Stimulated activated CD4-positive, alpha-beta T cell treated with anti-CD3 and anti-CD28 coated beads, Interleukin-1b, Interleukin-23, amount 100 ng/mL, for 1 hour (primary cell): Measurements from ENCODE around the gene PHLDB1.

ENCODE experiments used
- DNase-seq, 2 donors: peaks; one replicate each; pipeline ENCODE4 v3.0.0-alpha.2; 2020; ENCODE audit warnings: low read depth in 2 of 2

PHLDB1 gene

DNA sequence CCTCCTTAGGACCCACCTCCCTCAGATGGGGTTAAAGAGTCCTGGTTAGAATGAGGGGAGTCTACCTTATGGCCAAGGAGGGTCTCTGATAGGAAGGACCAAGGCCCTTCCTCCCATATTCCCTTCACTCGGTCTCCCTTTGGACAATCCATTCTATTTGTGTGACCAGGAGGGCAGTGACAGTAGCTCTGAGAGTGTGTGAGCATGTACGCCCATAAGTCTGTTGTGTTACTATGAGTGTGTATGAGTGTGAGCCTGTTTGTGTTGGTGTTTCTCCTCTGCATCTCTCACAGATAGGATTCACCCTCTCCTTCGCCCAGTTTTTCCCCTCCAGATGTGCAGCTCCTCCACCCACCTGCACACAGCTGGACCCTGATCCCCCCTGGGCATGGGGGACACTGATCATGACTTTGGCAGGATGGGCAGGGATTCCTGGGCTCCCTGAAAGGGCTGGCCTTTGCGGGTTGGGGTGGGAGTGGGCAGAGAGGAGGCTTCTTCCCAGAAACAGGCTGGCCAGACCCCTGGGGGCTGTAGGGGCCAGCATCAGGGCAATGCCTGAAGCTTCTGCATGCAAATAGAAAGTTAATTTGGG lies 14.5 kb downstream of the PHLDB1 start:
- DNase-seq, result no peak

DNA sequence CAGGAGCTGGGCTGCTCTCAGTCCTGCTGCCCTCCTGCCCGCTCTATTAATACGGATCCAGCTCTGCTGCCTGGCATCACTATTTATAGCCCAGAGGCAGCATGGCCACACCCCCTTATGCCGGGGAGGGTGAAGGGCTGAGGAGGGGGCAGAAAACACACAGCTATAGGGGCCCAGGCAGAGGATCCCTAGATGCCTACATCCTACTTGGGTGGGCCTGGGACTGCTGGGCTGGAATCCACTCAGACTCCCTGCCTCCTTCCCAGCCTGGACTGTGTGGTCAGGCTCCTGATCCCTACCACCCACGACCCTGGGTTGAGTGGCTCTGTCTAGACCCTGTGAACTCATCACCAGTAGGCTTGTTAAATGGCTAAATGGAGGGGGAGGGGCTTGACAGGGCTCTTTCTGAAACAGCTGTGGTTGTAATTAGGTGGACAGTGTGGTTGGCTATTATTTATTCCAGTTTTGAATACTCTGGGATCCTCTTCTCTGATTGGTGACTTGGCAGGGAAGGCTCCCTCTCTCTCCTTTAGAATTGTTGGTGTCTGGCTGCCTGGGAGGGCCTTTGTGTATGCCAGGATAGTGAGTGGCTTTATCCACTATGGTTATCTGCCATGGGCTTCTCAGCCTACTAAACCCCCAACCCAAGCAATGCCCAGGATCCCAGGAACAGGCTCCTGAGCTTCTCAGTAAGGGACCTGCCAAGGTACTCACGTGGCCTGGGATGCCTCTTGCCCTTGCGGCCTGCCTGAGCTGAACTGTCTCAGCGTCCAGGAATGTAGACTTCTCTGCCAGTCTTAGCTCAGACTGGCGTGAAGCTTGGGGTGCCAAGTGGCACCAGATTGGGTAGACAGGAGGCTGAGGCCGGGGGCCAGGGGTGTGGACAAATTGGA lies 15.2 kb downstream of the PHLDB1 start:
- DNase-seq, result no peak

DNA sequence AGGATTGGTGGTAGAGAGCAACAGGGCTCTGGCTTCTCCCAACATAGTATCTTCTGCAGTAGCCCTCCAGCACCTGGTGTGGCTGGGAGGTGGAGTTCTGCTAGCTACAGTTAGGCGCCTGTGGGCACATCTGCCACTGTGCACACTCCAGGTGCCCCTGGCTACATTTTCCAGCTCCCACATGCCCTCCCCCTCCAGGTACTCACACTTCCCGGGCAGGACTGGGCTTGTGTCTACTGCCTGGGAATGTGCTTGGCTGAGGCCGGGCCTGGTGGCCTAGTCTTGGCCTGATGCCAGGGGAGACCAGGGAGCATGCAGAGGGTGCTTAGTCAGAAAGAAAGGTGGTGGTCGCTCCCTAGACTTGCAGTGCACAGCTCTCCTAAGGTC lies 15.8 kb downstream of the PHLDB1 start:
- no peak for DNase-seq

DNA sequence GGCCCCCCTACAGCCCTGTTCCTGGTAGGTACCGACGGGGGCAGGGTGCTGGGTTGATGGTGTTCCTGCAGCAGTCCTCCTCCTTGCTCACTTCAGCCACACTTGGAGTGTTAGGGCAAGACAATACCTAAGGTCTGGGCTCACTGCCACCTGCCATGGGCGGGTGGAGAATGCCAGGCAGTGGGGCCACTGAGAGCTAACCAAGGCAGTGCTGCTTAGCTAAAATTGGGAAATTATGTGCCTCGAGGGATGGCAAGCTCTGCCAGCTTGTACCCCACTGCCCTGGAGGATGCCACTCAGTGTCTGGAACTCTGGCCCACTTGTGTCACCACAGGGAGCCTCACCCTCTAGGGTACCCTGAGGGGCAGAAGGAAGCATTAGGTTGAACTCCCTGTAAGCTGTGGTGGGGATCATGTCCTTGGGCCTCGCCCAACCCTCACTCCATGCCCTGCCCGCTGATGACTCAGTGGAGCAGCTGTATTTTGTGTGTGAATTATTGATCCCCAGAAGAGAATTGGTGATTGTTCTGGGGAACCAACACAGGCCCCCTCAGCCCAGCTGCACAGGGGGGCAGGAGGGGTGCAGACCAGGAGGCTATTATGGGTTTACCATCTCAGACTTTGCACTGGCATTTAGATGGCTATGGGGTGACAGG lies 17.7 kb downstream of the PHLDB1 start:
- DNase-seq, result no peak

DNA sequence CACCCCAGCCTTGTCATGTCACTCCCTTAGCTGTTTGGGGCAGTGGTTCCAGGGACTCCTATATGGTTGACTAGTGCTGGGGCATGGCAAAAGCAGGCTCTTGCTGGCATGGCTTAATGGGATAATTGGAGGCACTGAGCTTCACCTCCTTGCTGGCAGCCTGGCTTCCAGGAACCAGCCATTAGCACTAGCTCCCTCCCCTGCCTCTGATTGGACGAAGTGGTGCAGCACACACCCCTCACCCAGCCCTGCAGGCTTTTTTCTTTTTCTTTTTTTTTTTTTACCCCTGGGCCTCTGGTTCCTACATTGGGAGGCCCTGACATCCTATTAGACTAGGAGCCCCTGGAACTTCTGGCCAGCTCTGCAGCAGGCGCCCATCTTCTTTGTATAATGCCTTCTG lies 18.6 kb downstream of the PHLDB1 start:
- no peak for DNase-seq

DNA sequence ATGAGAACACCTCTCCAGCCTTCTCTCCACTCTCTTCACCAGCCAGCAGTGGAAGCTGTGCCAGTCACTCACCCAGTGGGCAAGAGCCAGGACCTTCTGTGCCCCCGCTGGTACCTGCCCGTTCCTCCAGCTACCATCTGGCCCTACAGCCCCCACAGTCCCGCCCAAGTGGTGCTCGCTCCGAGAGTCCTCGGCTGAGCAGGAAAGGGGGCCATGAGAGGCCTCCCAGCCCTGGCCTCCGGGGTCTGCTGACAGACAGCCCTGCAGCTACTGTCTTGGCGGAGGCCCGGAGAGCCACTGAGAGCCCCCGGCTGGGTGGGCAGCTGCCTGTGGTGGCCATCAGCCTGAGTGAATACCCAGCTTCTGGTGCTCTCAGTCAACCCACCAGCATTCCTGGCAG lies 20.2 kb downstream of the PHLDB1 start:
- DNase-seq, result no peak

DNA sequence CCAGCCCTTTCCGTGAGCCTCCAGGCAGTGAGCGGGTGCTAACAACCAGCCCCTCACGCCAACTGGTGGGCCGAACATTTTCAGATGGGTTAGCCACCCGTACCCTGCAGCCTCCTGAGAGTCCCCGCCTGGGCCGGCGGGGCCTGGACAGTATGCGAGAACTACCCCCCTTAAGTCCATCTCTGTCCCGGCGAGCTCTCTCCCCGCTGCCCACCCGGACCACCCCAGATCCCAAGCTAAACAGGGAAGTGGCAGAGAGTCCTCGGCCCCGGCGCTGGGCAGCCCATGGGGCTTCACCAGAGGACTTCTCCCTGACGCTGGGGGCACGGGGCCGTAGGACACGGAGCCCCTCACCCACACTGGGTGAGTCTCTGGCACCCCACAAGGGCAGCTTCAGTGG lies 20.6 kb downstream of the PHLDB1 start:
- no peak for DNase-seq

DNA sequence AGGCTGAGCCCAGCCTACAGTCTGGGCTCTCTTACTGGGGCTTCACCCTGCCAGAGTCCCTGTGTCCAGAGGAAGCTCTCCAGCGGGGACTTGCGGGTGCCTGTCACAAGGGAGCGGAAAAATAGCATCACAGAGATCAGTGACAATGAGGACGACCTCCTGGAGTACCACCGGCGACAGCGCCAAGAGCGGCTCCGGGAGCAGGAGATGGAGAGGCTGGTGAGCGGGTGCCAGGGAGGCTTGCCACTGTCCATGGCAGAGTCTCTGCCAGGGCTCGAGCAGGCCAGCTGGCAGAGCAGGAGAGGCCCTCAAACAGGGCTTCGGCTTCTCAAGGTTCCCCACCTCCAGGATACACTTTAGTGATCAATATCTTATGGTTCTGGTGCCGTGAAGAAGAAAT lies 21.0 kb downstream of the PHLDB1 start:
- no peak for DNase-seq

DNA sequence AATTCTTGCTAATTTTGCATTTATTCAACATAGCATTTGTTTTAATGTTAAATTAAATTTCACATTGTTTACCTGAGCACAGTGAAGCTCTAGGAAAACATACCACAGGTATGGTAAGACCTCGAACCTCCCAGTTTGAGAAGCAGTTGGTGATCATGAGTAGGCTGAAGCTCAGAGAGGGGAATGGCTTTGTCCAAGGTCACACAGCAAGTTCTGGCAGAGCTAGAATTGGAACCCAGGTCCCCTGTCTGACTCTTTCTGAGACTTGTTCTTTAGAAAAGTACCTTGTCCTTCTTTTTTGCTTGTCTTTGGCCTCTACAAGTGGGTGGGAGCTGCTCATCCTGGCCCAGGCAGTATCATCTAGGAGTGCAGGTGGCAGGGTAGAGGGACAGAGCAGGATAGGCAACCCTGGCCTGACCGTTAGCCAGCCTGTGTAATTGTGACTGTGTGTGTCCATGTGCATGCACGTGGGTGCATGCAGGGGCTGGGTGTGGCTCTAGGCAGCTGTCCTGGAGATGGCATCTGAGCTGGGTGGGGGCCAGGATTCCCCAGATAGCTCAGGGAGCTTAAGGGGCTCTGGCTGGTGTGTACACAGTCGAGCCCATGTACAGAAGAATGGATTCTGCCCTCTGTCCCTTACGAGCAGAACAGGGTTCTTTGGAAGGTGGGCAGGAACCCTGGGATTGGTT lies 21.6 kb downstream of the PHLDB1 start:
- DNase-seq, result no peak

DNA sequence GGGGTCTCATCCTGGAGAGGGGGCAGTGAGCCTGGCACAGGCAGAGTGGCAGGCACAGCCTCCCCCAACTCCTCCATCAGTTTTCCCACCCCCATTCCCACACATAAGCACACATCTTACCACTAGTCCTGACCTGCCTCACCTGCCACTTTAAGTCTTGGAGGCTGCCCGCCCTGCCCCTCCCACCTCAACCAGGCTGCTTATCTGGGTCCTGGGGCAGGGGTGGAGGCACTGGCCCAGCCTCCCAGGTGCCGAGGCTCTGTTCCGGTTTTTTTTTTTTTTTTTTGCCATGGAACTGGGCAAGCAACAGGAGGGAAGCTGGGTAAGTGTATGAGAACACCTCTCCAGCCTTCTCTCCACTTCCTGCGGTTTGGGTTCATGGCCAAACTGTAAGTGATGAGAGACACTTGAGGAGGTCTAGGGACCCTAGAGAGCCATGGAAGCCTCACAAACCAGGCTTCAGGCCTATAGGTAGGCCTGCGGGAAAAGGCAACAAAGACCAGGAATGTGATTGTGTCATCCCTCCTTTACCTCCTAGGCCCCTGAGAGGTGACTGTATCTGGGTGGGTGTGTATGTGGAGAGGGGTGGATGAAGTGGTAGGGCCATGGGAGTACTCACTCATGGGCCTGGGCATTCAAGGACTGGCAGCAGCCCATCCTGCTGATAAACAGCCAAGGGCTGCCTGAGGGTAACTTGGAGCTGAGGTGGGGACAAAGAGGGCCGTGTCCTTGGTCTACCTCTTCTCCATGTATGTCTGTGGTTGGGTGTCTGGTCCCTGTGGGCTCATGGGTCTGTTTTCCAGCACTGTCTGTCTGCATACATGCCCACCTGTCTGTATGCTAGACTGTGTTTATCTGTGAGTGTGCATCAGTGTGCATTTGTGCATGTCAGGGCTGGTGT lies 22.6 kb downstream of the PHLDB1 start:
- no peak for DNase-seq

DNA sequence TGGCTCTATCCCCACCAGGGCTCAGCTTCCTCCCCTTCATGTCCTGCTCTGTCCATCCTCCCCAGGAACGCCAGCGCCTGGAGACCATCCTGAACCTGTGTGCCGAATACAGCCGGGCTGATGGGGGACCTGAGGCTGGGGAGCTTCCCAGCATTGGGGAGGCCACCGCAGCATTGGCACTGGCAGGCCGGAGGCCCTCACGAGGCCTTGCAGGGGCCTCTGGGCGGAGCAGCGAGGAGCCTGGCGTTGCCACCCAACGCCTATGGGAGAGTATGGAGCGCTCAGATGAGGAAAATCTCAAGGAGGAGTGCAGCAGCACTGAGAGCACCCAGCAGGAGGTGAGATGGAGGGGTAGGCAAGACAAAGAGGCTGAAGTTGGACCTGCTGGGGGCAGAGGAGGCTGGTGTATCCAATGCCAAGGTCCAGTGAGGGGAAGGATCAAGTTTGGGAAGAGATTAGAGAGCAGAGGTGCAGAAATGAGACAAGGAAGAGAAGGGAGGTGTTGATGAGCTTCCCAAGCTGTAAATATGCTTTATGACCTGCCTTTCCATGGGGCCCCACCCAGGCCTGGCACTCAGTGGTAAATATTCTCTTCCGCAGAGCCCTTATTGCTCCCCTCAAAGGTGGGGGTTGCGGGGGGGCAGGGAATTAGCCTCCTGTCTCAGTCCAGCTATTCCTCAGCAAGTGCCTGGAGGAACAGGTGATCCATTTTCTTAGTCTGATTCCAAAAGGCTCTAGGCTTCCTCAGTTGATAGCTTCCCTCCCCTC lies 23.9 kb downstream of the PHLDB1 start:
- DNase-seq, result no peak

DNA sequence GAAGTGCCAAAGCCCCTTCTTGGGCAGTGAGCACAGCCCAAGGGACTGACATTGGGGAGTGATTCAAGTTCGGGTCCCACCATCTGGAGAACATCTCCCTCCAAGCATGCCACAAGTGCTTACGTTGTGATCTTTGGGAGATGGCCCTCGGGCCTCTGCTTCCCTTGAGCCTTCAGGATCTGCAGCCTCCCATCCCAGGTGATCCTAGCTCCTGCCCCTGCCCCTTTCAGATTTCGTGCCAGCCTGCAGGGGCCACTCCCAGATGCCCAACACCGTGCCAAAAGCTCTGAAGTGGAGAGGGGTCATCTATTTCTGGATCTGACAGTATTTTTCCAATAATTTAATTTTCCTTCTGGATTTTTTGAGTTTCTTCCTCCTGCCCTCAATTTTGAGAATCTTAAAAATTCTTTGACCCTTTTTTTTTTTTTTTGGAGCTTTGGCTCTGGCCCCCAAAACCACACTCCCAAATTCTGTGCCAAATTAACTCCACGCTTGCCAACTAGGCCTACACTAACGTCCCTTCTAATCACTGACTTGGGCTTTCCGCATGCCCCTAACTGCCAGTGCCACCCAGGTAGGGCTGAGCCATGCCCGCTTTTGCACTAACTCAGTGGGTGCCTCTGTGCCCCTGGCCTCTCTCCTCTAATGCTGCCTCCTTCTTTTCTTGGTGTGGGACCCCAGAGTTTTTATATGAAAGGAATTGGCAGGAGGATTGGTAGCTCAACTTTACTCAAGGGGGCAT lies 25.3 kb downstream of the PHLDB1 start:
- no peak for DNase-seq

DNA sequence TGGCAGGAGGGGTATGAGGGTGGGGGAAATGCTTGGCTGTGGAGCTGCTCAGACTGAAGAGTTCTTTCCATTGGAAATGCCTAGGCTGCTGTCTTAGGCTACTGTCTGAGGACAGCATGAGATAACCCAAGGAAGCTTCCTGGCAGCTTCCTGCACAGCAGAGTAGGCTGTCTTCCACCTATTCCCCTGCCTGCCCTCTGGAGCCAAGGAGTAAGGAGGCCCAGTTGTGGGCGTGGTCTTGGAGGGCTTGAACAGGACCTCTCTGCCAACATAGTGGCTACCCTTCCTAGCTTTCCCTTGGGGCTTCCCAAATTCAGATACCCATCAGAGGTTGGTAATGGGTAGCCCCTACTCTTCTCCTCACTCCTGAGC lies 25.9 kb downstream of the PHLDB1 start:
- no peak for DNase-seq

DNA sequence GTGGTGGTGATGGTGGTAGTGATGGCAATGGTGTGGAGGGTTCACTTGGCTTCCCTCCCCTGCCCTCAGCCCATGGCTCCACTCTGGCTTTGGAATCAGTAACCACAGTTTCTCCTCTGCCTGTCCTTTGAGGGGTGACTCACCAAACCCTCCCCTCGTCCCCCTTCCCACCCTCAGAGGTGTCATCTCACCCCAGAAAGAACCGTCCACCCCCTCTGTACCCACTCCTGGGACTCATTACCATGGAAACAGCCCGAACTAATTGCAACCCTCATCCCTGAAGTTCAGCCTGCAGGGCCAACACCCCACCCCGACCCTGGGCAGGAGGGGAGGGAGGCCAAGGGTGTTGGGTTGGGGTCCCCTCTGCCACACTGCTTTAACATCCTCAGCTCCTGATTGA lies 26.6 kb downstream of the PHLDB1 start:
- DNase-seq, result no peak

DNA sequence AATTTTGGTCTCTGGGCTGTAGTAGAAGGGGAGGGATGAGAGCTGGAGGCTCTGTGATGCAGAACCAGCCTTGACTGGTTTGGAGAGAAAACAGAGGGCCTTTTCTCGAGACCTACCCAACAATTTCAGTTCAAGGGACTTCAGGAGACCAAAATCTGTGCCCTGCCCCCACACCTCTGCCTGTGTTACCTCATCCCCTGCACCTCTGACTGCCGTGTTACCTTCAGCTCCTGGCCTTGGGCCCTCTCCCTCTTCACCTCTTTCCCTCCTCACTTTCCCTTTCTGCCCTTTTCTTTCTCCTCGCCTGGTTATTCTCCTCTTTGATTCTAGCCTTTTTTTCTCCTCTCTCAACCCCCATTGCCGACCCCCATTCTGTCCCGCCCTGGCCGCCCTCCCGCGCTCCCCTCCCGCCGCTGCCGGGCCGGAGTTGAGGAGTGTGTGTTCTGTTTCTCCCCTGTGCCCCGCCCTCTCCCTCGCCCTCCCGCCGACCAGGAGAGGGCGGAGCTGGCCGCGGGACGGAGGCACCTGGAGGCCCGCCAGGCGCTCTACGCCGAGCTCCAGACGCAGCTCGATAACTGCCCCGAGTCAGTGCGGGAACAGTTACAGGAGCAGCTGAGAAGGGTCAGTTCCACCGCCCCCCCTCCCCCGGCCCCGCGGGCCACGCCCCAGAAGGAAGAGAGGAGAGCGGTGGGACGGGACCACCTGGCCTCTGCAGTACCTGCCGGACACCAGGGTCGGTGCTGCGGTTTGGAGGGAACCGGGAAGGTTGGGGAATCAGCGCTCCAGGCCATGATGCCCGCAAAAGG lies 27.2 kb downstream of the PHLDB1 start:
- DNase-seq, result no peak

DNA sequence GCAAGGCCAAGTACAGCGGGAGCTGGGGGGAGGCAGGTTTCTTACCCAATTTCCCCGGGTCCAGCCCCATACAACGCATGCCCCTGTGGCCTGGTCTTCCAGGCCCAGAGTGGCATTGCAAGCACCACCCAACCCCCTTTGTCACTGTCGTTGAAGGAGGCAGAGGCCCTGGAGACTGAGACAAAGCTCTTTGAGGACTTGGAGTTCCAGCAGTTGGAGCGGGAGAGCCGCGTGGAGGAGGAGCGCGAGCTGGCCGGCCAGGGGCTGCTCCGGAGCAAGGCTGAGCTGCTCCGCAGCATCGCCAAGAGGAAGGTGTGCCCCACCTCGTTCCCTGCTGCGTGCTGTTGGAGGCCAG lies 27.8 kb downstream of the PHLDB1 start:
- DNase-seq, result no peak

DNA sequence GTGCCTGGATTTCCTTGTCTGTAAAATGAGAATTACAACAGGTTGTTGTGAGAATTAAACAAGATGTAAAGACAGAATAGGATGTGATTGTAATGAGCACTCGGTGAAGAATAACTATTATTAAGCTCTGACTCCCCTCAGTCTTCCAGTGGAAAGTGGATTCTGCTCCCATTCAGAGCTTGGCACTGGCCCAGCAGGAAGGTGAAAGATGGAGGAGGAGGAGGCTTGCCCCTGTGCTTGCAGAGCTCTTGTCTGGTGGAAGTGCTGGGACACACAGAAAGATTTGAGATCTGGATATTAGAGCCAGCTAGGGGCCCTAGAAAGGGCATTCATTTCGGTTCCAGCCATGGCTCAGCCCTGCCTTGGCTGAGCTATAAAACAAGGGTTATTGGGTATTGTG lies 28.2 kb downstream of the PHLDB1 start:
- DNase-seq, result no peak

DNA sequence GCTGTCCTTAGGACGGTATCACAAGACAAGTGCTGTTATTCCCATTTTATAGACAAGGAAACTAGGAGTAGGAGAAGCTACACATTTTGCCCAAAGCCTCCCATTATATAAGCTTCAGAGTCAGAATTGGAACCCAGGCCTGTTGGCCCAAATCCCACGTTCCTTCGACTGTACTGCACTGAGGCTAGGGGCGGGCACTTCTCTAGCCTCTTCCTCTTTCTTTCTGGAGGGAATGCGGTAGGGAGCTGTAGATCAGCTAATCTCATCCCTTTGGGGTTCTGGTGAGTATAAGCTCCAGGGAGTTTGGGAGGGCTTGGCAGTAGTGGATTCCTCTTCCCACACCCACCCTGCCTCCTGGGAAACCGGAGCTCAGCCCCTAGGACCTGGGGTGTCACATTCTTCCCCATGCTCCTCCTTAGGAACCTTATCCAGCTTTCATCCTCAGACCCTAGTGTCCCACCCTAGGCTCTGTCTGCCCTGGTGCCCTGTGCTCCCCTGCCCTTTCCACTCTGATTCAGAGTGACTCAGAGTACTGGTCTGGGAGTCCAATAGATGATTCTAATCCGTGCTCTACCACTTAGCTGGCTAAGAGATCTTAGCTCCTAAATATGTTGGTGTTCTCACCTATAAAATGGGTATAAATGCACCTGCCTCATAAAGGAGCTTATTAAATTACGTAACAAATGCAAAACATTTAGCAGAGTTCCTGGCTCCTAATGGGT lies 29.3 kb downstream of the PHLDB1 start:
- no peak for DNase-seq

DNA sequence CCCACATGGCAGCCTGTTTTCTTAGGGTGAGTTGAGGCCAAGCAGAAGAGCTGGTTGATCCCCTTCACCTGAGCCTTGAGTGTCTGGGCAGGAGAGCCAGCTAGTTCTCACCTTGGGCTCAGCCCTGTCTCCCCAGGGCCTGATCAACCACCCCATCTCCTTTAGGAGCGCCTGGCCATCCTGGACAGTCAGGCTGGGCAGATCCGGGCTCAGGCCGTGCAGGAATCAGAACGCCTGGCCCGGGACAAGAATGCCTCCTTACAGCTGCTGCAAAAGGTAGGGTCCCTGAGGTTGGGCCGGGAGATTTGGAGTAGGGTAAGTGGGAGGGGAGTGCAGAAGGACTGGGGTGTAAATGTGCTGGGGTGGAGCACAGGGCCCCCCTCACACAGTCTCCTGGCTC lies 31.3 kb downstream of the PHLDB1 start:
- DNase-seq, result no peak
